Pancreas (tissue), 10 donors: ENCODE data around the gene PAX2. TPM values are rescaled to one million over a fixed set of nuclear protein-coding genes. Genes with fewer than 3 reads are reported as not detected.

Experiments
- ATAC-seq, 4 donors: fragments of 200-7000 bp; cut with Tn5 transposase; one replicate each; pipeline versions ENCODE4 v1.8.0 to v1.9.1; 2020; ENCODE audit warnings: mild to moderate bottlenecking in 4 of 4, moderate library complexity in 4 of 4
- DNase-seq, 6 donors: peaks; one replicate each; pipeline ENCODE4 v3.0.0-alpha.2; 2020
- FAIRE-seq: peaks from 2 replicates; lab custom pipeline; 2012; peaks lifted over from hg19 to GRCh38; lab: Jason Lieb, UNC
- H3K27ac ChIP-seq, 4 donors: fragments of 200-600 bp; sonication (generic); 1 replicate in 3 of 4; 2 replicates in 1 of 4; pipeline versions ENCODE4 v1.5.0 to v1.8.0; 2020
- H3K27me3 ChIP-seq, 4 donors: fragments of 200-600 bp; one replicate each; pipeline ENCODE4 v1.8.0; 2021
- H3K36me3 ChIP-seq, 3 donors: fragments of 200-600 bp; sonication (generic) in 1 of 3; one replicate each; pipeline versions ENCODE4 v1.5.0 to v1.8.0; 2020 to 2021
- H3K4me1 ChIP-seq, 3 donors: fragments of 200-600 bp; one replicate each; pipeline ENCODE4 v1.8.0; 2021
- H3K4me3 ChIP-seq, 4 donors: fragments of 200-600 bp; sonication (generic) in 2 of 4; one replicate each; pipeline versions ENCODE4 v1.5.0 to v1.8.0; 2020 to 2021
- H3K9me3 ChIP-seq, 4 donors: fragments of 200-600 bp; one replicate each; pipeline ENCODE4 v1.8.0; 2021
- CTCF ChIP-seq, 4 donors: fragments of 200-600 bp; sonication (generic) in 3 of 4; IDR thresholded peaks; one replicate each; pipeline versions ENCODE4 v1.5.0 to v1.8.0; 2021; ENCODE audit warnings: antibody characterized with exemption in 4 of 4
- WGBS, 2 donors: extraction: QIAGEN DNeasy Blood & Tissue Kit; methylation state at CpG; one replicate each; pipeline ENCODE4 v1.1.7; 2013; 5-methylcytosine and 5-hydroxymethylcytosine counted together
- intact Hi-C, 3 donors: fragments of 100-400 bp; cut with DNase I; formaldehyde crosslinking; loops; one replicate each; pipeline versions ENCODE4 v1.11.1 to v1.14.2; 2022
- polyA plus RNA-seq, 2 donors: library from polyadenylated mRNA; stranded (reverse); fragments of 200-250 nt; gene quantifications; one replicate each; pipeline ENCODE4 v1.2.3, GENCODE V29; 2013
- total RNA-seq, 6 donors: library from RNA; stranded (reverse); fragmentation: NEBNext Ultra II Directional in 4 of 6; extraction: Animal tissue kit (Norgen Biotek cat#: 25700) in 4 of 6; gene quantifications; one replicate each; pipeline versions ENCODE4 v1.2.1 to v1.2.4, GENCODE V29; 2021 to 2023
- donor health status: healthy with polysubstance abuse.
- donor health status: DM: no; HTN: no; CAD: no; lungs with moderate emphysema.
- donor health status: DM: no; HTN: no; CAD: no.
- donor health status: control.
- donor health status: control.
- donor health status: Bipolar disorder and iron deficiency.
- donor health status: DM: yes; HTN: yes; CAD: no.
- donor health status: DM: no; HTN: no; CAD: no.
- donor health status: DM: no; HTN: no; CAD: no.
- donor health status: DM: yes; HTN: yes; CAD: no.

The PAX2 gene
- total and polyA plus RNA-seq, 8 donors = 0.07 to 0.49 (median 0.26) TPM

- ATAC-seq (no peak), FAIRE-seq (no peak), DNase-seq (peak in 1 of 6 donors; percentile 21)
- no peak for TF ChIP-seq CTCF (IDR thresholded peaks at IDR 0.05)
- Histone ChIP-seq H3K4me1 (no peaks in the 10 kb centered on the region), H3K27me3 (no peaks in the 10 kb centered on the region), H3K27ac (no peak overlapping the region), H3K4me3 (no peak overlapping the region), H3K9me3 (no peaks in the 10 kb centered on the region), H3K36me3 (no peaks in the 10 kb centered on the region)
- intact Hi-C loops = no loop called here
- WGBS, 2 donors = 61 to 68% methylated on average over 4 of the region's 4 CpGs
Observed at GRCh38 chr10:100800931-100801330, 55.5 kb downstream of the PAX2 start.

GRCh38 chr10:100802196-100802595, 56.8 kb downstream of the PAX2 start:
- no peak for FAIRE-seq
- WGBS, 2 donors = 58 to 66% methylated on average over 2 of the region's 2 CpGs
- Histone ChIP-seq H3K4me1 (no peaks in the 10 kb centered on the region), H3K9me3 (no peaks in the 10 kb centered on the region), H3K27me3 (no peaks in the 10 kb centered on the region), H3K27ac (no peak overlapping the region), H3K4me3 (no peak overlapping the region), H3K36me3 (no peaks in the 10 kb centered on the region)
- intact Hi-C loops = no loop called here
- no peak for ATAC-seq
- peak in 1 of 6 donors; percentile 28 for DNase-seq
- TF ChIP-seq CTCF (IDR thresholded peaks at IDR 0.05) = no peak

- FAIRE-seq = no peak
- H3K9me3 ChIP-seq = no peaks in the 10 kb centered on the region
- no peak for ATAC-seq
- no peaks in the 10 kb centered on the region for H3K27me3 ChIP-seq
- peak in 1 of 6 donors; percentile 6 for DNase-seq
- H3K4me3 ChIP-seq = no peak overlapping the region
- H3K36me3 ChIP-seq = no peaks in the 10 kb centered on the region
- no peak for TF ChIP-seq CTCF (IDR thresholded peaks at IDR 0.05)
- no peak overlapping the region for H3K27ac ChIP-seq
- intact Hi-C loops = no loop called here
- H3K4me1 ChIP-seq = no peaks in the 10 kb centered on the region
- WGBS, 2 donors = 73 to 75% methylated on average over 10 of the region's 10 CpGs
Observed at GRCh38 chr10:100802607-100803006, 57.2 kb downstream of the PAX2 start.

GRCh38 chr10:100803492-100803891, 58.1 kb downstream of the PAX2 start:
- DNase-seq (peak in 1 of 6 donors; percentile 21), FAIRE-seq (no peak), ATAC-seq (no peak)
- 73 to 77% methylated on average over 6 of the region's 6 CpGs for WGBS, 2 donors
- no peak overlapping the region for H3K4me3 ChIP-seq
- intact Hi-C loops = no loop called here
- no peaks in the 10 kb centered on the region for H3K4me1 ChIP-seq
- H3K9me3 ChIP-seq = no peaks in the 10 kb centered on the region
- no peak for TF ChIP-seq CTCF (IDR thresholded peaks at IDR 0.05)
- H3K36me3 ChIP-seq = no peaks in the 10 kb centered on the region
- no peak overlapping the region for H3K27ac ChIP-seq
- no peaks in the 10 kb centered on the region for H3K27me3 ChIP-seq

GRCh38 chr10:100803908-100804307, 58.5 kb downstream of the PAX2 start:
- Histone ChIP-seq H3K9me3 (no peaks in the 10 kb centered on the region), H3K4me3 (no peak overlapping the region), H3K36me3 (no peaks in the 10 kb centered on the region), H3K4me1 (no peaks in the 10 kb centered on the region), H3K27ac (no peak overlapping the region), H3K27me3 (no peaks in the 10 kb centered on the region)
- no peak for TF ChIP-seq CTCF (IDR thresholded peaks at IDR 0.05)
- 44 to 54% methylated on average over 7 of the region's 7 CpGs for WGBS, 2 donors
- DNase-seq (peak in 1 of 6 donors; percentile 7), FAIRE-seq (no peak), ATAC-seq (no peak)
- intact Hi-C loops = no loop called here
